K562 (cell line): ENCODE results near the gene H3-3A. TPM values are rescaled to one million over a fixed set of nuclear protein-coding genes. Genes with fewer than 3 reads are reported as not detected.
A peak's percentile ranks its signal among the peaks of the same experiment; 100 is the strongest.

Experiments
- ARID2 ChIP-seq: fragments of 450-650 bp; IDR thresholded peaks from 2 replicates; pipeline ENCODE4 v1.6.1; 2017; ENCODE audit warnings: antibody characterized with exemption, mild to moderate bottlenecking
- ARID3A ChIP-seq: IDR thresholded peaks from 2 replicates; pipeline ENCODE4 v1.6.1; 2012; ENCODE audit warnings: low read depth, low read length, improper control_type of control experiment, borderline replicate concordance
- CCNT2 ChIP-seq: IDR thresholded peaks from 2 replicates; pipeline ENCODE4 v1.6.1; 2011; ENCODE audit warnings: borderline replicate concordance, low read depth, mild to moderate bottlenecking, moderate library complexity, mixed read lengths, low read length; ENCODE audit not compliant: insufficient read length; ENCODE audit errors: extremely low read depth
- ERF ChIP-seq: fragments of 450-650 bp; formaldehyde crosslinking; IDR thresholded peaks from 2 replicates; pipeline ENCODE4 v1.4.0; 2020; ENCODE audit warnings: mild to moderate bottlenecking, mixed read lengths
- MITF ChIP-seq: IDR thresholded peaks from 2 replicates; pipeline ENCODE4 v1.6.1; 2014; ENCODE audit warnings: antibody characterized with exemption
- NR3C1 ChIP-seq: sonication (generic); formaldehyde crosslinking; IDR thresholded peaks from 2 replicates; pipeline ENCODE4 v1.8.1; 2022; ENCODE audit warnings: missing genetic modification reagents
- POLR2AphosphoS5 ChIP-seq: IDR thresholded peaks from 2 replicates; pipeline ENCODE4 v1.6.1; 2011; ENCODE audit warnings: mild to moderate bottlenecking, low read depth, low read length, moderate library complexity; ENCODE audit not compliant: control insufficient read depth, insufficient read depth
- POLR3G ChIP-seq: IDR thresholded peaks from 2 replicates; pipeline ENCODE4 v1.6.1; 2011; ENCODE audit not compliant: insufficient read length, insufficient replicate concordance; ENCODE audit errors: extremely low read depth
- PRPF4 ChIP-seq: fragments of 200-400 bp; formaldehyde crosslinking; IDR thresholded peaks from one replicate; pipeline ENCODE4 v1.6.1; 2017; ENCODE audit warnings: low read length, low read depth, mild to moderate bottlenecking; ENCODE audit not compliant: insufficient read depth, poor library complexity, severe bottlenecking
- SMAD4 ChIP-seq: fragments of 250-450 bp; sonication (Bioruptor Pico); conservative IDR thresholded peaks from 2 replicates; pipeline ENCODE4 v1.8.0; 2021; ENCODE audit warnings: inconsistent platforms, mild to moderate bottlenecking, moderate library complexity
- TEAD4 ChIP-seq, 2 experiments: sonication (generic) in 1 of 2; formaldehyde crosslinking in 1 of 2; IDR thresholded peaks; 2 replicates each; pipeline versions ENCODE4 v1.6.1 to v1.8.0; 2012 to 2022; ENCODE audit warnings: borderline replicate concordance in 1 of 2, inconsistent platforms in 1 of 2, low read length in 1 of 2, mild to moderate bottlenecking in 1 of 2, missing genetic modification reagents in 1 of 2
- XRCC5 ChIP-seq: fragments of 200-400 bp; formaldehyde crosslinking; IDR thresholded peaks from 2 replicates; pipeline ENCODE4 v1.6.1; 2017; ENCODE audit warnings: low read depth, mild to moderate bottlenecking, low read length
- ZFP91 ChIP-seq: sonication (generic); formaldehyde crosslinking; IDR thresholded peaks from 2 replicates; pipeline ENCODE4 v1.8.0; 2022; ENCODE audit warnings: mild to moderate bottlenecking, missing genetic modification reagents
- ZNF408 ChIP-seq: fragments of 250-450 bp; sonication (Bioruptor Pico); IDR thresholded peaks from 2 replicates; pipeline ENCODE4 v1.4.0; 2020; ENCODE audit warnings: low read depth, mild to moderate bottlenecking, moderate library complexity
- ZNF41 ChIP-seq: fragments of 250-450 bp; sonication (Bioruptor Pico); conservative IDR thresholded peaks from 2 replicates; pipeline ENCODE4 v1.4.0; 2020; ENCODE audit warnings: mild to moderate bottlenecking
- ZNF586 ChIP-seq: fragments of 450-650 bp; formaldehyde crosslinking; conservative IDR thresholded peaks from 2 replicates; pipeline ENCODE4 v1.4.0; 2020; ENCODE audit warnings: mild to moderate bottlenecking, moderate library complexity
- ZNF696 ChIP-seq: fragments of 250-450 bp; sonication (Bioruptor Pico); conservative IDR thresholded peaks from 2 replicates; pipeline ENCODE4 v1.4.0; 2020; ENCODE audit warnings: mild to moderate bottlenecking, moderate library complexity
- polyA plus RNA-seq, 8 experiments: library from polyadenylated mRNA; depleted of rRNA in 4 of 8; stranded (reverse) in 5 of 8; unstranded in 3 of 8; fragments of >200 nt; fragmentation: Nextera tagmentation in 2 of 8; fragmentation: Illumina TruSeq in 1 of 8; extraction: Ambion mirVana in 2 of 8; extraction: Trizol in 1 of 8; gene quantifications; 2 replicates each; pipeline versions ENCODE4 v1.2.1 to v1.2.3, GENCODE V29; 2011 to 2014; ENCODE audit warnings: inconsistent platforms in 1 of 8, missing spikeins in 1 of 8
- total RNA-seq, 7 experiments: library from RNA; depleted of rRNA in 6 of 7; stranded (reverse); fragments of >200 nt in 6 of 7; fragmentation: Illumina TruSeq in 2 of 7; extraction: Trizol in 2 of 7; gene quantifications; 2 replicates each; pipeline versions ENCODE4 v1.2.1 to v1.2.3, GENCODE V29; 2011 to 2021; ENCODE audit warnings: low replicate concordance in 1 of 7
- TF ChIP-seq, protein P1 (sequence below), 2 experiments: fragments of 450-650 bp; IDR thresholded peaks; 2 replicates each; pipeline ENCODE4 v1.6.1; 2016
- TF ChIP-seq, protein P2 (sequence below): fragments of 450-650 bp; formaldehyde crosslinking; IDR thresholded peaks from 2 replicates; pipeline ENCODE4 v1.4.0; 2022; ENCODE audit warnings: mild to moderate bottlenecking, moderate library complexity

Gene H3-3A
- total and polyA plus RNA-seq, 9 of the 15 experiments (the other 6 are each of a cell fraction or from before 2014, with no cell fraction given) = 426 to 1,083 (median 591) TPM

GRCh38 chr1:226111098-226111882, 48.8 kb downstream of the H3-3A start (continued):
- TF ChIP-seq, protein P1, sequence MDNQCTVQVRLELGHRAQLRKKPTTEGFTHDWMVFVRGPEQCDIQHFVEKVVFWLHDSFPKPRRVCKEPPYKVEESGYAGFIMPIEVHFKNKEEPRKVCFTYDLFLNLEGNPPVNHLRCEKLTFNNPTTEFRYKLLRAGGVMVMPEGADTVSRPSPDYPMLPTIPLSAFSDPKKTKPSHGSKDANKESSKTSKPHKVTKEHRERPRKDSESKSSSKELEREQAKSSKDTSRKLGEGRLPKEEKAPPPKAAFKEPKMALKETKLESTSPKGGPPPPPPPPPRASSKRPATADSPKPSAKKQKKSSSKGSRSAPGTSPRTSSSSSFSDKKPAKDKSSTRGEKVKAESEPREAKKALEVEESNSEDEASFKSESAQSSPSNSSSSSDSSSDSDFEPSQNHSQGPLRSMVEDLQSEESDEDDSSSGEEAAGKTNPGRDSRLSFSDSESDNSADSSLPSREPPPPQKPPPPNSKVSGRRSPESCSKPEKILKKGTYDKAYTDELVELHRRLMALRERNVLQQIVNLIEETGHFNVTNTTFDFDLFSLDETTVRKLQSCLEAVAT (IDR thresholded peaks at IDR 0.05) = no peak; a peak in 1 of 4 replicates
- TF ChIP-seq ARID3A (0 out of 2 replicates have a peak, but pooled peaks have one; percentile 81), ARID2 (no peak; the same call in 1 of the 2 replicates), POLR2AphosphoS5 (peak; percentile 98), CCNT2 (no peak), PRPF4 (no peak), ZNF696 (no peak), ZNF41 (CRISPR knock-in tag) (0 out of 2 replicates have a peak, but pooled peaks have one; percentile 10), TEAD4 (IDR thresholded peaks at IDR 0.05; ENCODE audit: low read length) (peak; percentile 98), TEAD4 (CRISPR knock-in tag; IDR thresholded peaks at IDR 0.05; ENCODE audit: borderline replicate concordance) (no peak), XRCC5 (no peak; the same call in 1 of the 2 replicates), NR3C1 (CRISPR knock-in tag) (no peak), SMAD4 (CRISPR knock-in tag) (peak; percentile 96), ZNF586 (CRISPR knock-in tag) (no peak), ERF (CRISPR knock-in tag) (0 out of 2 replicates have a peak, but pooled peaks have one; percentile 6), ZFP91 (CRISPR knock-in tag) (no peak), MITF (peak; percentile 40; the same call in 1 of the 2 replicates), POLR3G (no peak), ZNF408 (CRISPR knock-in tag) (no peak)
- TF ChIP-seq, protein P2, sequence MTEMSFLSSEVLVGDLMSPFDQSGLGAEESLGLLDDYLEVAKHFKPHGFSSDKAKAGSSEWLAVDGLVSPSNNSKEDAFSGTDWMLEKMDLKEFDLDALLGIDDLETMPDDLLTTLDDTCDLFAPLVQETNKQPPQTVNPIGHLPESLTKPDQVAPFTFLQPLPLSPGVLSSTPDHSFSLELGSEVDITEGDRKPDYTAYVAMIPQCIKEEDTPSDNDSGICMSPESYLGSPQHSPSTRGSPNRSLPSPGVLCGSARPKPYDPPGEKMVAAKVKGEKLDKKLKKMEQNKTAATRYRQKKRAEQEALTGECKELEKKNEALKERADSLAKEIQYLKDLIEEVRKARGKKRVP (CRISPR knock-in tag) = 0 out of 2 replicates have a peak, but pooled peaks have one; percentile 36
